ENCODE results near the gene FRMD4A. TPM values are rescaled to one million over a fixed set of nuclear protein-coding genes. Genes with fewer than 3 reads are reported as not detected.

Gene FRMD4A
- total RNA-seq, 5 donors from 2014 or later (not counting 1 experiment from before 2014, with no cell fraction given): 1.3 to 1.8 (median 1.4) TPM

GRCh38 chr10:13969118-13969791 lies 361.5 kb downstream of the FRMD4A start:
- Mint-ChIP-seq H3K9me3 (no peaks in the 10 kb centered on the region), H3K36me3 (no peaks in the 10 kb centered on the region), H3K27ac (no peak overlapping the region), H3K4me3 (no peak overlapping the region), H3K4me1 (no peaks in the 10 kb centered on the region), H3K27me3 (peaks cover 0 to 3% of the 10 kb centered on the region in 2 donors)
- Histone ChIP-seq H3K27ac (ENCODE audit: low read length) (no peak overlapping the region), H3K9me3 (no peaks in the 10 kb centered on the region), H3K4me3 (ENCODE audit: control insufficient read depth in 1 of 2, extremely low read depth in 1 of 2, low read length in 1 of 2) (no peak overlapping the region), H3K36me3 (ENCODE audit: control insufficient read depth in 2 of 2, extremely low read depth in 1 of 2, insufficient read depth in 1 of 2, low read length in 1 of 2) (no peaks in the 10 kb centered on the region), H3K27me3 (replicated peaks in 1 of 2; ENCODE audit: control insufficient read depth in 2 of 2, extremely low read depth in 1 of 2, insufficient read depth in 2 of 2, low read length in 1 of 2) (peaks cover 0 to 14% of the 10 kb centered on the region in 2 experiments), H3K4me1 (ENCODE audit: control insufficient read depth in 1 of 2, extremely low read depth in 1 of 2, insufficient read depth in 2 of 2, low read length in 2 of 2) (no peaks in the 10 kb centered on the region)
- POLR2A ChIA-PET: no interaction called here
- ATAC-seq (replicated peaks in 1 of 4) (no peak), DNase-seq (no peak)
- 86% methylated on average over 5 of the region's 12 CpGs for WGBS (ENCODE audit: insufficient coverage)
- CTCF ChIA-PET: no interaction called here

DNA sequence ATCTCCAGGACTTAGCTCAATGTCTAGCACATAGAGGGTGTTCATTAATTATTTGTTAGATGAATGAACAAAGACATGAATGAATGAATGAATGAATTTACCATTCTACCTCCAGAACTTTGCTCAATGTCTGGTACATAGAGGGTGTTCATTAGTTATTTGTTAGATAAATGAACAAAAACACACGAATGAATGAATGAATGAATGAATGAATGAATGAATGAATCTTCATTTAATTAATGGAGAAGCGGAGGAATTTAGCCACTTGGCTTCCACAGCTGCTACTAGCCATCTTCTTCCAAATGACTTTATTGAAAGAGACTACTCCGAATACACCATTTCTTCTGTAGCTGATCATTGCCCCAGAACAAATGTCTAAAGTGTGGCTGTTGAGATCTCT lies 368.9 kb downstream of the FRMD4A start:
- no peak for DNase-seq
- POLR2A ChIA-PET: no interaction called here
- H3K27me3 ChIP-seq (replicated peaks in 1 of 2; ENCODE audit: control insufficient read depth in 2 of 2, extremely low read depth in 1 of 2, insufficient read depth in 2 of 2, low read length in 1 of 2): peaks cover 0 to 6% of the 10 kb centered on the region in 2 experiments
- Mint-ChIP-seq H3K27me3 (peaks cover 5 to 12% of the 10 kb centered on the region in 2 donors), H3K9me3 (no peaks in the 10 kb centered on the region), H3K36me3 (no peaks in the 10 kb centered on the region), H3K4me3 (no peak overlapping the region), H3K27ac (no peak overlapping the region), H3K4me1 (peaks cover 7 to 18% (median 8%) of the 10 kb centered on the region in 3 donors)
- H3K4me3 ChIP-seq (ENCODE audit: control insufficient read depth in 1 of 2, extremely low read depth in 1 of 2, low read length in 1 of 2): no peak overlapping the region
- no peaks in the 10 kb centered on the region for H3K9me3 ChIP-seq
- no peaks in the 10 kb centered on the region for H3K4me1 ChIP-seq (ENCODE audit: control insufficient read depth in 1 of 2, extremely low read depth in 1 of 2, insufficient read depth in 2 of 2, low read length in 2 of 2)
- no peak overlapping the region for H3K27ac ChIP-seq (ENCODE audit: low read length)
- ATAC-seq (replicated peaks in 1 of 4): no peak
- no CpG with 5 or more reads among the region's 3 CpGs for WGBS (ENCODE audit: insufficient coverage)
- CTCF ChIA-PET: no interaction called here
- no peaks in the 10 kb centered on the region for H3K36me3 ChIP-seq (ENCODE audit: control insufficient read depth in 2 of 2, extremely low read depth in 1 of 2, insufficient read depth in 1 of 2, low read length in 1 of 2)

GRCh38 chr10:13961097-13961496 lies 369.6 kb downstream of the FRMD4A start:
- Histone ChIP-seq H3K4me3 (ENCODE audit: control insufficient read depth in 1 of 2, extremely low read depth in 1 of 2, low read length in 1 of 2) (no peak overlapping the region), H3K9me3 (no peaks in the 10 kb centered on the region), H3K27ac (ENCODE audit: low read length) (no peak overlapping the region), H3K36me3 (ENCODE audit: control insufficient read depth in 2 of 2, extremely low read depth in 1 of 2, insufficient read depth in 1 of 2, low read length in 1 of 2) (no peaks in the 10 kb centered on the region), H3K27me3 (replicated peaks in 1 of 2; ENCODE audit: control insufficient read depth in 2 of 2, extremely low read depth in 1 of 2, insufficient read depth in 2 of 2, low read length in 1 of 2) (peaks cover 0 to 6% of the 10 kb centered on the region in 2 experiments), H3K4me1 (ENCODE audit: control insufficient read depth in 1 of 2, extremely low read depth in 1 of 2, insufficient read depth in 2 of 2, low read length in 2 of 2) (no peaks in the 10 kb centered on the region)
- ATAC-seq (replicated peaks in 1 of 4) (no peak), DNase-seq (no peak)
- H3K9me3 Mint-ChIP-seq: no peaks in the 10 kb centered on the region
- H3K27me3 Mint-ChIP-seq: peaks cover 5 to 9% of the 10 kb centered on the region in 2 donors
- WGBS (ENCODE audit: insufficient coverage): 45% methylated on average over 2 of the region's 5 CpGs
- ChIA-PET POLR2A (no interaction called here), CTCF (interaction anchor here in 1 of 2 donors (0.6 kb wide), 1 partner anchor 225 kb away, joined by 3 read pairs; no protein-coding TSS in a partner anchor)
- peaks cover 7 to 18% (median 8%) of the 10 kb centered on the region in 3 donors for H3K4me1 Mint-ChIP-seq
- H3K36me3 Mint-ChIP-seq: no peaks in the 10 kb centered on the region
- no peak overlapping the region for H3K4me3 Mint-ChIP-seq
- H3K27ac Mint-ChIP-seq: no peak overlapping the region

DNA sequence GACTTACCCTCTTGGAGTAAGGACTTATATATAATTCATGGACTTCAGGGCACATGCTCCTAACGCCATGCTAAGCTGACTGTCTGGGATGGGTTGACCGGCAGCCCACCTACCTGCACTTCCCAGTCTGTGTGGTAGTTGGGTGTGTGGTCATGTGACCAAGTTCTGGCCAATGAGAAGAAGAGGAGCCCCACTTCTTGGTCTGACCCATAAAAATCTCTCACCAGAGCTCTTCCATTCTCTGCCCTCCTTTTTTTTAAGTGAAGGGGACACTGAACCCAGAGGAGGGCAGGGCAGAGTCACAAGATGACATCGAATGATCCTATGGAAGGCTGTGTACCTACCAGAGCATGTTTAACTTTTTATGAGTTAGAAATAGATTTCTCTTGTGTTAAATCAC lies 370.1 kb downstream of the FRMD4A start:
- no peaks in the 10 kb centered on the region for H3K9me3 Mint-ChIP-seq
- CTCF ChIA-PET: interaction anchor here in 1 of 2 donors (0.6 kb wide), 1 partner anchor 225 kb away, joined by 3 read pairs; no protein-coding TSS in a partner anchor
- no peak overlapping the region for H3K4me3 ChIP-seq (ENCODE audit: control insufficient read depth in 1 of 2, extremely low read depth in 1 of 2, low read length in 1 of 2)

GRCh38 chr10:13959443-13960359 lies 371.0 kb downstream of the FRMD4A start:
- POLR2A ChIA-PET: no interaction called here
- CTCF ChIA-PET: interaction anchor here (0.6 to 0.7 kb wide), 2 partner anchors 17 to 60 kb away, joined by 4 to 8 read pairs; no protein-coding TSS in a partner anchor
- Mint-ChIP-seq H3K4me3 (no peak overlapping the region), H3K27ac (no peak overlapping the region), H3K27me3 (peaks cover 5 to 9% of the 10 kb centered on the region in 2 donors), H3K36me3 (no peaks in the 10 kb centered on the region), H3K4me1 (peaks cover 7 to 18% (median 8%) of the 10 kb centered on the region in 3 donors), H3K9me3 (no peaks in the 10 kb centered on the region)
- Histone ChIP-seq H3K4me3 (ENCODE audit: control insufficient read depth in 1 of 2, extremely low read depth in 1 of 2, low read length in 1 of 2) (no peak overlapping the region), H3K4me1 (ENCODE audit: control insufficient read depth in 1 of 2, extremely low read depth in 1 of 2, insufficient read depth in 2 of 2, low read length in 2 of 2) (no peaks in the 10 kb centered on the region), H3K27ac (ENCODE audit: low read length) (no peak overlapping the region), H3K36me3 (ENCODE audit: control insufficient read depth in 2 of 2, extremely low read depth in 1 of 2, insufficient read depth in 1 of 2, low read length in 1 of 2) (no peaks in the 10 kb centered on the region), H3K27me3 (replicated peaks in 1 of 2; ENCODE audit: control insufficient read depth in 2 of 2, extremely low read depth in 1 of 2, insufficient read depth in 2 of 2, low read length in 1 of 2) (peaks cover 0 to 6% of the 10 kb centered on the region in 2 experiments), H3K9me3 (no peaks in the 10 kb centered on the region)
- no peak for ATAC-seq (replicated peaks in 1 of 4)
- 81% methylated on average over 12 of the region's 18 CpGs for WGBS (ENCODE audit: insufficient coverage)
- no peak for DNase-seq

More for the DNA sequence above, 370.1 kb downstream of the FRMD4A start:
- DNase-seq (no peak), ATAC-seq (replicated peaks in 1 of 4) (no peak)
- POLR2A ChIA-PET: no interaction called here
- no peaks in the 10 kb centered on the region for H3K9me3 ChIP-seq
- no peak overlapping the region for H3K27ac ChIP-seq (ENCODE audit: low read length)
- peaks cover 0 to 6% of the 10 kb centered on the region in 2 experiments for H3K27me3 ChIP-seq (replicated peaks in 1 of 2; ENCODE audit: control insufficient read depth in 2 of 2, extremely low read depth in 1 of 2, insufficient read depth in 2 of 2, low read length in 1 of 2)
- H3K4me1 Mint-ChIP-seq: peaks cover 7 to 18% (median 8%) of the 10 kb centered on the region in 3 donors
- 93% methylated on average over 2 of the region's 3 CpGs for WGBS (ENCODE audit: insufficient coverage)
- no peak overlapping the region for H3K27ac Mint-ChIP-seq
- no peaks in the 10 kb centered on the region for H3K36me3 Mint-ChIP-seq
- H3K4me3 Mint-ChIP-seq: no peak overlapping the region
- no peaks in the 10 kb centered on the region for H3K36me3 ChIP-seq (ENCODE audit: control insufficient read depth in 2 of 2, extremely low read depth in 1 of 2, insufficient read depth in 1 of 2, low read length in 1 of 2)
- no peaks in the 10 kb centered on the region for H3K4me1 ChIP-seq (ENCODE audit: control insufficient read depth in 1 of 2, extremely low read depth in 1 of 2, insufficient read depth in 2 of 2, low read length in 2 of 2)
- H3K27me3 Mint-ChIP-seq: peaks cover 5 to 9% of the 10 kb centered on the region in 2 donors

- H3K9me3 Mint-ChIP-seq: peaks cover 0 to 3% (median 0%) of the 10 kb centered on the region in 3 donors
- Histone ChIP-seq H3K9me3 (no peaks in the 10 kb centered on the region), H3K36me3 (ENCODE audit: control insufficient read depth in 2 of 2, extremely low read depth in 1 of 2, insufficient read depth in 1 of 2, low read length in 1 of 2) (no peaks in the 10 kb centered on the region), H3K27me3 (replicated peaks in 1 of 2; ENCODE audit: control insufficient read depth in 2 of 2, extremely low read depth in 1 of 2, insufficient read depth in 2 of 2, low read length in 1 of 2) (peaks cover 0 to 6% of the 10 kb centered on the region in 2 experiments), H3K27ac (ENCODE audit: low read length) (no peak overlapping the region), H3K4me3 (ENCODE audit: control insufficient read depth in 1 of 2, extremely low read depth in 1 of 2, low read length in 1 of 2) (no peak overlapping the region), H3K4me1 (ENCODE audit: control insufficient read depth in 1 of 2, extremely low read depth in 1 of 2, insufficient read depth in 2 of 2, low read length in 2 of 2) (no peaks in the 10 kb centered on the region)
- WGBS (ENCODE audit: insufficient coverage): 88% methylated on average over 8 of the region's 9 CpGs
- ChIA-PET CTCF (no interaction called here), POLR2A (no interaction called here)
- DNase-seq (no peak), ATAC-seq (replicated peaks in 1 of 4) (no peak)
- H3K27me3 Mint-ChIP-seq: peaks cover 5 to 9% of the 10 kb centered on the region in 2 donors
- peaks cover 3% of the 10 kb centered on the region for H3K36me3 Mint-ChIP-seq
- no peak overlapping the region for H3K27ac Mint-ChIP-seq
- H3K4me3 Mint-ChIP-seq: no peak overlapping the region
- peaks cover 7 to 18% (median 8%) of the 10 kb centered on the region in 3 donors for H3K4me1 Mint-ChIP-seq
These were observed 372.9 kb downstream of the FRMD4A start for GRCh38 chr10:13957856-13958255.
